ENCODE measurements around the gene MOG. TPM values are rescaled to one million over a fixed set of nuclear protein-coding genes. Genes with fewer than 3 reads are reported as not detected.

Gene MOG
- polyA plus RNA-seq, 1 donor, result not detected

Other genes with a start within 250 kb of the MOG start
- gene OR12D1, start 242.2 kb upstream of the MOG start, polyA plus RNA-seq (ENCODE audit: insufficient read length), result not detected
- gene OR10C1, start 217.8 kb upstream of the MOG start, polyA plus RNA-seq (ENCODE audit: insufficient read length), result not detected
- not detected for gene OR11A1, start 200.0 kb upstream of the MOG start, polyA plus RNA-seq (ENCODE audit: insufficient read length)
- gene OR2H1, start 199.9 kb upstream of the MOG start, polyA plus RNA-seq (ENCODE audit: insufficient read length), result not detected
- not detected for gene MAS1L, start 169.1 kb upstream of the MOG start, polyA plus RNA-seq (ENCODE audit: insufficient read length)
- gene UBD, start 97.4 kb upstream of the MOG start, polyA plus RNA-seq (ENCODE audit: insufficient read length), result 2.3 TPM
- gene OR2H2, start 72.0 kb upstream of the MOG start, polyA plus RNA-seq (ENCODE audit: insufficient read length), result 0.20 TPM
- gene GABBR1, start 23.9 kb upstream of the MOG start, polyA plus RNA-seq (ENCODE audit: insufficient read length), result 99.7 TPM
- 0.33 TPM for gene ZFP57, start 24.1 kb downstream of the MOG start, polyA plus RNA-seq (ENCODE audit: insufficient read length)
- 5.0 TPM for gene HLA-F, start 66.3 kb downstream of the MOG start, polyA plus RNA-seq (ENCODE audit: insufficient read length)
- gene HLA-G, start 170.7 kb downstream of the MOG start, polyA plus RNA-seq (ENCODE audit: insufficient read length), result 6.9 TPM

Data from left kidney (tissue), 1 donor.